ES-I3 (cell line): ENCODE measurements around the gene RUNX1.

Experiments
- H3K36me3 ChIP-seq: 2 replicates; pipeline ENCODE4 v1.6.1; 2013; ENCODE audit warnings: mild to moderate bottlenecking, low read length, control low read depth, moderate library complexity; ENCODE audit not compliant: insufficient read depth
- H3K4me1 ChIP-seq: 2 replicates; pipeline ENCODE4 v1.6.1; 2013; ENCODE audit warnings: mild to moderate bottlenecking, control low read depth, low read length; ENCODE audit not compliant: insufficient read depth
- H3K9ac ChIP-seq: 2 replicates; pipeline ENCODE4 v1.6.1; 2013; ENCODE audit warnings: low read depth, mild to moderate bottlenecking, low read length, moderate library complexity
- H3K9me3 ChIP-seq: 2 replicates; pipeline ENCODE4 v1.6.1; 2013; ENCODE audit warnings: mild to moderate bottlenecking, low read length, moderate library complexity; ENCODE audit not compliant: control insufficient read depth, insufficient read depth

Gene RUNX1

DNA sequence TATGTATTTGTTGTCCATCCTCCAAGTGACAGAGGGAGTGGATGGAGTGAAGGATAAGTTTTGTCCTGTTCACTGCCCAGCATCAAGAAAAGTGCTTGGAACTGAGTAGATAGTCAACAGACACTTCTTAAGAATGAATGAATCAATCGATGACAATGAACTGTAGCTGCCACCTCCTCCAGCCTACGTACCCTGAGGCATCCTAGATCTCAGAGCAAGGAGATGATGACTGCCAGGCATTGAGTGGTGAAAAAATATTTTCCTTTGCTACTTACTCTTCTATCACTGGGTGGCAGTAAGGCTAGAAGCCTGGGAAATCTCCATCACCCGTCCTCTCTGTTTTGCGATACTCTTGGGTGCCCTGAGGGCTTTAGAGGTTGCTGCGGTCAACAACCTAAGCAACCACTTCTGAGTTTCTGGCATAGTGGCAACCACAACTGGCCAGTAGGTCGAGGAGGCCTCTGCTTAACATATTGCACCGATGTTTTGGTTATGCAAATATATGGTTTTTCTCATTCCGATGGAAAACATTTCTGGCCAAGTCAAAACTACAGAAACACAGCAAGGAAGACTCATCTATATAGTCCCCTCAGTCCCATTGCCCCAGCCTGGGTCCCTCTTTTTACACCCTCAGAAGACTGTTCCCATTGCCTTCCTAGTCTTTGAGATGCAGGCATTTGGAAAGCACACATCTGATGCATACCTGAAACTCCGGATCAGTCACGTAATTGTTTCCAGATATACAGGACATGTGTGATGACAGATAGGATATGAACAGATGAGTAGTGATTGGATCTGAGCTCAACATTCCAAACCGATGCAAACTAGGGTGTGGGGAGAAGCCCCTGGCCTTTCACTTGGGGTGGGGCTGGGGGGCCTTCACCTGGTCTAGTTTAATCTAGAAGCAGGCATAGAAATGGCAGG lies 136.8 kb downstream of the RUNX1 start:
- no peak overlapping the region for H3K9ac ChIP-seq
- H3K9me3 ChIP-seq = no peaks in the 10 kb centered on the region
- H3K36me3 ChIP-seq = no peaks in the 10 kb centered on the region
- H3K4me1 ChIP-seq = peaks cover 17% of the 10 kb centered on the region

DNA sequence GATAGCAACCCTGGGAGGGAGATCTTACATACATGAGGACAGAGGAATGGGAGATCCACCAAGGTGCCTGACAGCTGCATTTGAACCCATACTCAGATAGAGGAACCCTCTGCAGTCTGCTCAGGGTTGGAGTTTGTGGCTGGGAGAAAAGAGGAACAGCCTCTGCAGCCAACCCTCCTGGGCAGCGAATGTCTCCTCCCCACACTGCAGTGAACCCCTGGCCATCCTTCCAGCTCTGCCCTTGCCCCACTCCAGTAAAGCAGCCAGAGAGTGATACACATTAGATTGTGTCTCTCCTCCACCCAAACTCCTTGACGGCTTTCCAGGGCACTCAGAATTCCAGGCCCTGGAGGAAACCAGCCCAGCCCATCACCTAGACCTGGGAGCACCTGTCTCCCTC lies 137.7 kb downstream of the RUNX1 start:
- Histone ChIP-seq H3K4me1 (peaks cover 17% of the 10 kb centered on the region), H3K9me3 (no peaks in the 10 kb centered on the region), H3K36me3 (no peaks in the 10 kb centered on the region), H3K9ac (no peak overlapping the region)

DNA sequence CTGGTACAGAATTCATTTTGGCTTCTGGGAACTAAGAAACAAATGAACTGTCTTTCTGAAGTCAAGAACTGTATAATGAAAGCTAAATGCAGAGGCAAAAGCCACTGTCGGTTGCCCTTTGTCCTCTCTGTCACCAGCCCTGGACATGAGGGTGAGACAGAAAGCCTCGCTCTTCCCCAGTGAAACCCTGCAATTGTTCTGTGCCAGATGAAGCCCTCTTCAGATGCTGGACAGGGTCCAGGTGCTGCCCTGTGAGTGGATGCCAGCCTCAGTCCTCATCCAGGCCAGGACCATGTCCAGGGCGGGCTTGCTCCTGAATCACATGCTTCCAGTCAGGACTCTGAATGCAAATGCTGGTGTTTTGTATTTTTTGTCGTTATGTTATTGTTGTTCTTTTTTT lies 138.7 kb downstream of the RUNX1 start:
- H3K4me1 ChIP-seq = peaks cover 14% of the 10 kb centered on the region
- H3K9me3 ChIP-seq = no peaks in the 10 kb centered on the region
- H3K36me3 ChIP-seq = no peaks in the 10 kb centered on the region
- no peak overlapping the region for H3K9ac ChIP-seq

DNA sequence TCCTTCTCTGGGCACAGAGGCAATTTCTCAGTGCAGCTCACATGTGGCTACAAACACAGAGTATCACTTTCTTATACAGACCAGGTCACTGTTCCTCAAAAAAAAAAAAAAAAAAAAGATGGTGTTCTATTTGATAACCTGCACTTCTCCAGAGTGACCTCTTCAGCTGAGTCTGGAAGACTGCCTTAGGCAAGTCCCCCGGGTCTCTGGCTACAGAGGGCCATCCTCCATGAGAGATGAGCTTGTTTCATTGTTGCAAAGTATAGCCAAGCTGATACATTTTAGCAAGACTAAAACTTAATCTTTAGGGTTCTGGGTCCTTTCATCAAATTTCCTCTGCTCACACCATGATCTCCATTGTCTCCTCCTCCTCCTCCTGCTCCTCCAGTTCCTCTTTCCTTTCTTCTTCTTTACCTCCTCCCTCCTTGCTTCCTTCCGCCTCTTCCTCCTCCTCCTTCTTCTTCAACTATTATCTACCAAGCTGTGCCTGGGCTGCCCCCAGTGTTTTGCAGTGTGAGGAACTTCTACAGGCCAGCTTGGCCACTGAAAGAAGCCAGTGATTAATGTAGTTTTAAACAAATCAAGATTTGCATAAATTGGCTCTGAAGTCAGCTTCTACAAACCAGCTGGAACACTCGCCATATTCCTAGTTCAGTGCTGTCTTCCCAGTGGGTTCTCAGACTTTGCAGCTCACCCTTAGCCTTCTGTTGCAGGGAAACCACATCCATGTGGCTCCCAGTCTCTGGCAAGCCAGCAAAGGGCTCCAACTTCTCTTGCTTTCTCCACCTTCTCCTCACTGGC lies 139.4 kb downstream of the RUNX1 start:
- Histone ChIP-seq H3K9ac (no peak overlapping the region), H3K9me3 (no peaks in the 10 kb centered on the region), H3K4me1 (peaks cover 7% of the 10 kb centered on the region; the same call in 1 of the 2 replicates), H3K36me3 (no peaks in the 10 kb centered on the region)

DNA sequence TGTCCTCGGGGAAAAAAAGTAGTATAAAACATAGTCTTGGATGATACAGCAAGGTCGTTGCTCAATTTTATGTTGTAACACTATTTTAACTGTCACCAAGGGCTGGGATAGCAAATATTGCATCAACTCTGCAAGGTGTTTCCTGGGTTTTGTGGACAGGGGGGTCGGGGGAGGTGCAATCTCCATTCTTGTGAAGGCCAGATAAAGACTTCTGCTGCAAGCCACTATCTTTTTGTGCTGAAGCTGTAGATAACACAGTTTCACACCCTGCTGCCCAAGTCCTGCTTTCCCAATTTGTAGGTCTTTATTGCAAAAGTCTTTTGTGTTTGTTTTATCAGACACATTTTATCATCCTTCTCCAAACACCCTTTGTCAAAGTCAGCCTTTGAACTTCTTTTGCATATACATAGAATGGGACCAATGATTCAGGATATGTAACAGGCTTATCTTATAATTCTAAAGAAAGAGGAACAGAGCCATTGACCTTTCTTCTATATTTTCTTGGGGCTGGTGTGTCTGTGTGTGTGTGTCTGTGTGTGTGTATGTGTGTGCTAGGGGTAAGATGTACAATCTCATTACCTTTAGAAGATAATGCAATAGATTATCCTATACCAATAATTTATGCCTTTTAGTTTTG lies 140.6 kb downstream of the RUNX1 start:
- no peaks in the 10 kb centered on the region for H3K36me3 ChIP-seq
- no peaks in the 10 kb centered on the region for H3K9me3 ChIP-seq
- peaks cover 7% of the 10 kb centered on the region; the same call in 1 of the 2 replicates for H3K4me1 ChIP-seq
- no peak overlapping the region for H3K9ac ChIP-seq

DNA sequence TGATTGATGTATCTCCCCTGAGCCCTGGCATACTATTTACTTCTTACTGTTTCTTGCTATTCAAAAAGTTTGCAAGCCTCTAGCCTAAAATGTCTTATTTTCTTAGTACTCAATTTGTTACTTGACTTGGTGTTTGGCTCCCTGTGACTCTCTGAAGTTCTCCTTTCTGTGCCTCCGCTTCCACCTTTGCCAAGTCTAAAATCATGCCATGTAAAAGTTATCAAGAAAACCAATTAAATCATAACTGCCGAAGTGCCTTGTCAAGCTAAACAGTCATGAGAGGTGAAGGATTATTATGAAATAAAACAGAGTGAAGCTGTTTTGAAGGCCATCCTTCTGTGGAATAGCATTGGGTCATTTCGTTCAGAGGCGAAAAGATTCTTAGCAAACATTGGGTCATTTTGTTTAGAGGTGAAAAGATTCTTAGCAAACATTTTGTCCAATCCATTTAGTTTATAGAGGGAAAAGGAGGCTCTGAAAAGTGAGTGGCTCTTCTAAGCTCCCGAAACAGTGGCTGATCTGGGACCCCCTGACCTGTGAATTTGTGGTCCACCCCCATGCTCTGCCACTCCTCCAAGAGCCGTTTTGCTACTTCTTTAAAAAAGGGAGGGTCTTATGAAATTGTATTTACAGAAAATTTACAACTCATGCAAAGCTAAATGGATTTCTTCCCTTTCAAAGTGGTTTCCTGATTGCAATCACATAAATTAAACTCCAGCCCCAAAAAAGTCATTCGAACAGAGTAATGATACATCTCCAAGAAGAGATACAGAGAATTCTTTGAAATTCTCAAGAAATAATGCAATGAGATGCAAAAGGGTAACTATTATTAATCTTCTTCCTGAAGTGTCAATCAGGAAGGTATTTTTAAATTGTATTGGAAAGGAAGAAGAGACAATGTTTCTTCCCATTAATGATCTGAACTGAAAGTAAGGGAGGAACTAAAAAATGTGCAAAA lies 141.4 kb downstream of the RUNX1 start:
- Histone ChIP-seq H3K9ac (no peak overlapping the region), H3K9me3 (no peaks in the 10 kb centered on the region), H3K4me1 (peaks cover 7% of the 10 kb centered on the region; the same call in 1 of the 2 replicates), H3K36me3 (no peaks in the 10 kb centered on the region)

DNA sequence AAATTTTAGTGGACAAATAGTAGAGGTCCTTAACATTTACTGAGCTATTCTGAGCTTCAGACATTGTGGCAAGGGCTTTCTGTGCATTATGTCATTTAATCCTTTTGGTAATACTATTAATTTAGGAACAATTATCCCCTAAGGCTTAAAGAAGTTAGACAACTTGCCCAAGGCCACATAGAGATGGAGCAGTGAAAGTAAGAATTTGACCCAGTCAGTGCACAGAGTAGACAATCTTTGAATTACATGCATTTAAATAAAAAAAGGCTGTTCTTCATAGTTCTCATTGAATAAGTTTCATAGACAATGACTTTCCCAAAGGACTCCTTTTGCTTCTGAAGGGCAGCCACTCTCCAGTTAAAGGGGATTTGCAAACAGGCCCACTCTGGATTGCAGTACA lies 142.7 kb downstream of the RUNX1 start:
- Histone ChIP-seq H3K36me3 (no peaks in the 10 kb centered on the region), H3K9ac (no peak overlapping the region), H3K4me1 (peaks cover 7% of the 10 kb centered on the region; the same call in 1 of the 2 replicates), H3K9me3 (no peaks in the 10 kb centered on the region)

DNA sequence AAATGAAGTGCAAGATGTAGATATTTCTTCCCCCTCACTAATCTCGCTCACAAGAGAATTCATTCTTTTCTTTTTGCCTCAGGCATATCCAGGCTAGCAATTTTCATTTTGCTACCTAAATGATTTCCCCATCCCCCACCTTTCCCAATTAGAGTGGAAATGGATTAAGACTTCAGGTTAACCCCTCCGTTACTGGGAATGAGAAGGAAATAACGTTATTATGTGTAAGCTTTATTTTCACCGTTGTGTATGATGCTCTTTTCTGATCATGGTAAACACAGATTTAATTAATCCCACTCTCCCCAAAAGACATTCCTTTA lies 143.9 kb downstream of the RUNX1 start:
- Histone ChIP-seq H3K9me3 (no peaks in the 10 kb centered on the region), H3K36me3 (no peaks in the 10 kb centered on the region), H3K9ac (no peak overlapping the region), H3K4me1 (peaks cover 7% of the 10 kb centered on the region; the same call in 1 of the 2 replicates)

DNA sequence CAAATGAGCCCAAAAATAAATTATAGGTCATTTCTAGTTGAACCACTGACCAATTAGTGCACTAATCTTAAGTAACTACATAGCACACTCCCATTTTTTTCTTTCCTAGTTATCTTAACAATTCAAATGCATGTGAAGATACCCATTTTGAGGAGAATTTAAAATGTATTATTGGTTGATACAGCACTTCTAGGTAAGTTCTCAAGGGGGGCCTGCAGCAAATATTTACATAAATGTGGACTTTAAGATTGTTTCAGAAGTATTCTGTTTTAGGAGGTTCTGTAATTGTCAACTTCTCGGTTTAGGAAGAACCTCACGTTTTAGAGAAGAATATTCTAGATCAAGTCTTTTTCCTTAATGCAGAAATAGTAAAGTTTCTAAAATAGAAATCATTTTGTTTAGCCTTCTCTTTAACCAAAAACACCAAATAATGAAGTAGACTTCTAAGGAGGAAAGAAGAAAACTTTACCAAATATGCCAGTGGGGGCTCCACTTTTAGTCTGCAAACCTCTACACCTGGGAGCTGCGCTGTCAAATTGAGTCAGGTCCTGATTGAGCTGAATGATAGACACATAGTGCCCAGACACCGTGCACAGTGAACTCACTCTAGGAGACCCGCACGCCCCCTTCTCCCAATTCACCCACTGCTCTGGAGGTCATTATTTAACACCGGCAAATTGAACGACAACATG lies 144.4 kb downstream of the RUNX1 start:
- H3K9ac ChIP-seq = no peak overlapping the region
- no peaks in the 10 kb centered on the region for H3K9me3 ChIP-seq
- H3K36me3 ChIP-seq = no peaks in the 10 kb centered on the region
- peaks cover 7% of the 10 kb centered on the region; the same call in 1 of the 2 replicates for H3K4me1 ChIP-seq

DNA sequence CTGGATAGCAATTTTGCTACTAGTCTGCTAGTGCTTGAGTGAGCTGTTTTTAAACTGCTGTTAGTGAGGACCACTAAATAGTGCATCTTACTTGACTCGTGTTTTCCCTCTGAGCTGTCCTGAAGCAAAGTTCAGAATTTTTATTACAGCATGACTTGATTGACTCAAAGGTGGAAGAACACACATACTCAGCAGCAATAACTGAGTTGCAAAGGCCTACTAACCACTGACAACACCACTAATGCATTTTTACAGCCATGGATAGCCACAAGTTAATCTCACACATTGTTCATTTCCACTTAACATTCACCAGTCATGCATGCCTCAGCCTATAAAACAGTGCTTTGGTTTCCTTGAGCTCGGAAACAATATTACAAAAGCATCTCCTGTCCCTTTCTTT lies 148.7 kb downstream of the RUNX1 start:
- H3K4me1 ChIP-seq = no peaks in the 10 kb centered on the region
- H3K36me3 ChIP-seq = no peaks in the 10 kb centered on the region
- no peaks in the 10 kb centered on the region; the same call in 1 of the 2 replicates for H3K9me3 ChIP-seq
- no peak overlapping the region for H3K9ac ChIP-seq

DNA sequence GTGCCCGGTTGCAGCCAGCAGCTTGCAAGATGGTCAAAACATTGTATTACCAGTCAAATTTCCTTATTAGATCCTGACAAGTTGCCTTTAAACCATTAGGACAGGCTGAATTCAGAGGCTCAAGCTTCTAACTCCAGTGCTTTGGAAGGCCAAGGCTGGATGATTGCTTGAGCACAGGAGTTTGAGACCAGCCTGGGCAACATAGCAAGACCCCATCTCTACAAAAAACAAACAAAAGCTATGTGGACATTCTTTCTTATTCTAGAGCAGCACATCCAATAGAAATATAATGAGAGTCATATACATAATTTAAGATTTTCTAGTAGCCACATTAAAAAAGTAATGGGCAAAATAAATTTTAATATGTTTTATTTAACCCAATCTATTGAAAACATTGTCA lies 149.3 kb downstream of the RUNX1 start:
- H3K4me1 ChIP-seq = no peaks in the 10 kb centered on the region
- H3K9ac ChIP-seq = no peak overlapping the region
- no peaks in the 10 kb centered on the region for H3K36me3 ChIP-seq
- H3K9me3 ChIP-seq = no peaks in the 10 kb centered on the region; the same call in 1 of the 2 replicates

DNA sequence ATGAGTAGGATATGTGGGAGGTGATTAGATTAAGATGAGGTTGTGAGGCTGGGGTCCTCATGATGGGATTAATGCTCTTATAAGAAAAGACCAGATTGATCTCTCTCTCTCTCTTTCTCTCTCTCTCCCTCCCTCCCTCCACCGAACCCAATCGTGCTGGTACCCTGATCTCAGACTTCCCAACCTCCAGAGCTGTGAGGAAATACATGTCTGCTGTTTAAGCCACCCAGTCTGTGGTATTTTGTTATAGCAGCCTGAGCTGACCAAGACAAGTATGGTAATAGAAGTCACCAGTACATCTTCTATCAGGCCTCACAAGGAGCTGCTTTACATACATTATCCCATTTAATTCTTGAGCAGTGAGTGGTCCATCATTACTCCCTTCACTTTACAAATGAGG lies 149.8 kb downstream of the RUNX1 start:
- no peaks in the 10 kb centered on the region for H3K4me1 ChIP-seq

DNA sequence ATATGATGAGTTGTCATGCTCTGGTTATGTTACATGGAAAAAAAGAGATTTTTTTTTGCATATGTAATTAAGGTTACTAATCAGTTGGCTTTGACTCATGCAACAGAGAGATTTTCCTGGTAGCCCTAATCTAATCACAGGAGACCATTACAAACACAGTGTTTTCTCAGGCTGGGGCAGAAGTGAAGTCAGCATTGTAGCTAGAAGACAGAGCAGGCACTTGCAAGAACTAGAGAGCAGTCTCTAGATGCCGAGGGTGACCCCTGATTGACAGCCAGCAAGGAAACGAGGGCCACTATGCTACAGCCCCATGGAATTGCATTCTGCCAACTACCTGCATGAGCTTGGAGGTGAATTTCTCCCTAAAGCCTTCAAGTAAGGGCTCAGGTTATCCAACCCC lies 151.3 kb downstream of the RUNX1 start:
- H3K9me3 ChIP-seq = no peaks in the 10 kb centered on the region; the same call in 1 of the 2 replicates
- H3K9ac ChIP-seq = no peak overlapping the region
- no peaks in the 10 kb centered on the region for H3K4me1 ChIP-seq
- no peaks in the 10 kb centered on the region for H3K36me3 ChIP-seq

More for the DNA sequence above, 149.8 kb downstream of the RUNX1 start:
- Histone ChIP-seq H3K9ac (no peak overlapping the region), H3K9me3 (no peaks in the 10 kb centered on the region; the same call in 1 of the 2 replicates), H3K36me3 (no peaks in the 10 kb centered on the region)
